T follicular helper cell (primary cell): Measurements from ENCODE around the gene SLC5A5.
A peak's percentile ranks its signal among the peaks of the same experiment; 100 is the strongest.
"Not testable (repeated sequence)": the region's sequence is repeated elsewhere in the genome, so short reads cannot be mapped to it uniquely, and the experiment has no call there.

Source experiments
- DNase-seq: peaks from one replicate; pipeline ENCODE4 v3.0.0-alpha.2; 2020; ENCODE audit warnings: low read depth

SLC5A5 gene

DNA sequence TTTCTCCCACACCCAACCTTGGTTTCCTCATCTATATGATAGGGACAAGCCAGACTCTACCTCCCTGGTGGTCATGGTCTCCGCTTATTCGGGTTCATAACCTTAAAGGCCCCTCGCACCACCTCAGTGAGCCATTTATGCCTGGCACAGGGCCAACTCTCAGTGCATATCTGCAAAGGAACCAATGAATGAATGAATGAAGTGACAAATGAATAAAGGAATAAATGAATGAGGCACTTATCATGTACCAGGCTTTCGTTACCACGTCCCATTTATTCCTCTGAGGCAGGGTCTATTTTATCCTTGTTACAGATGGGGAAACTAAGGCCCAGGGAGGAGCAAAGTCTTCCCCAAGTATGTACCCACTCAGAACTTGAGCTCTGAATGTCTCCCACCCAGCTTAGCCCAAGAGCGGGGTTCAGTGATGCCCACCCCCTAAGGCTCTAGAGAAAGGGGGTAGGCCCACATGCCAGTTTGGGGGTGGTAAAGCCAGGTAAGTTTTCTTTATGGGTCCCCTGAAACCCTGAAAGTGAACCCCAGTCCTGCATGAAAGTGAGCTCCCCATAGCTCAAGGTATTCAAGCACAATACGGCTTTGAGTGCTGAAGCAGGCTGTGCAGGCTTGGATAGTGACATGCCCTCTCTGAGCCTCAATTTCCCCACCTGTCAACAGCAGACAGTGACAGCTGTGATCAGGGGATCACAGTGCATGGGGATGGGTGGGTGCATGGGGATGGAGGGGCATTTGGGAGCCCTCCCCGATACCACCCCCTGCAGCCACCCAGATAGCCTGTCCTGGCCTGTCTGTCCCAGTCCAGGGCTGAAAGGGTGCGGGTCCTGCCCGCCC is 490 bp upstream of the SLC5A5 start:
- DNase-seq, result no peak

DNA sequence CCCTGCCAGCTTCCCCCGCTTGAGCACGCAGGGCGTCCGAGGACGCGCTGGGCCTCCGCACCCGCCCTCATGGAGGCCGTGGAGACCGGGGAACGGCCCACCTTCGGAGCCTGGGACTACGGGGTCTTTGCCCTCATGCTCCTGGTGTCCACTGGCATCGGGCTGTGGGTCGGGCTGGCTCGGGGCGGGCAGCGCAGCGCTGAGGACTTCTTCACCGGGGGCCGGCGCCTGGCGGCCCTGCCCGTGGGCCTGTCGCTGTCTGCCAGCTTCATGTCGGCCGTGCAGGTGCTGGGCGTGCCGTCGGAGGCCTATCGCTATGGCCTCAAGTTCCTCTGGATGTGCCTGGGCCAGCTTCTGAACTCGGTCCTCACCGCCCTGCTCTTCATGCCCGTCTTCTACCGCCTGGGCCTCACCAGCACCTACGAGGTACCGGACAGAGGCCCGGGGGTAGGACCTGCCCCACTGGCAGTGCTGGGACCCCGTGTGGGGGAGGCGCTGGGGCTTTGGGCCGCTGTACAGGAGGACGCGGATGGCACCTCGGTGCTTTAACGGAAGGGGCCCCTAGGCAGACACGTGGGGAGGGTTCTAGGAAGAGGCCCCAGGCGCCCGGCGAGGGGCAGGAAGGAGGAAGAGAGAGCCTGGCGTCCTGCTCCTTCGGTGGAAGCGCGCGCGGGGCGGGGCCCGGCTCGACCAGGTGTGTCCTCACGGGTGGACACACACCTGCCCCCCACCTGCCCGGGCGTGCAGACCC is 681 bp downstream of the SLC5A5 start:
- no peak for DNase-seq

DNA sequence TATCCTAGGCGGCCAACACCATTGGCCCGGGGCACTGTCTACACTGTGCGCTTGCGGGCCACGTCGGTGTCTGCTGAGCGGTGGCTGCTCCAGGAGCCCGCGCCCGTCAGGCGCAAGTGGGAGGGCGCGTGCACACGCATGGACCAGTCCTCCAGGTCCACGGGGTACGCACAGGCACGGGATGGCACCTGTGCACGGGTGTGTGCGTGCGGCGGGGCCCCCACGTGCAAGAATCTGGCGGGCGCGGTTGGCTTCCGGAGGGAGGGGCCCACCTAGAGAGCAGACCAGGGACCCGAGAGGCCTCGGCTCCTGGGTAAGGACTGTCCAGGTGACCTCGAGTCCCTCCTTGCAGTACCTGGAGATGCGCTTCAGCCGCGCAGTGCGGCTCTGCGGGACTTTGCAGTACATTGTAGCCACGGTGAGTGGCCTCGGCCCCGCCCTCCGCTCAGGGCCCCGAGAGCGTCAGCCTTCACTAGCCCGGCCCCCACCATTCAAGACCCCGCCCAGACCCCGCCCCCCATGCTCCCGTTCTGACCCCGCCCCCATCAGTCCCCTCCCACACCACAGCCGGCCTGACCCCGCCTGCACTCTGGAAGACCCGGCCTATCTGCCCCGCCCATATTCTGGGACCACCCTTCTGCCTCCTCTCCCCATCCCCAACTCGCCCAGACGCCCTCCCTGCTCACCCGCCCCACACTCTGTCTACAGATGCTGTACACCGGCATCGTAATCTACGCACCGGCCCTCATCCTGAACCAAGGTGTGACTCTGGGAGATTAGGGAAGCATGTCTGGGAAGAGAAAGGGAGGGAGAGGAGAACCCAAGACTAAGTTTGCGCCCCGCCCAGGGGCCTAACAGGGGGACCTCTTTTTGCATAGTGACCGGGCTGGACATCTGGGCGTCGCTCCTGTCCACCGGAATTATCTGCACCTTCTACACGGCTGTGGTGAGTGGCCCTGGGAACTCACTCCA is 2.3 kb downstream of the SLC5A5 start:
- peak; percentile 59 for DNase-seq

DNA sequence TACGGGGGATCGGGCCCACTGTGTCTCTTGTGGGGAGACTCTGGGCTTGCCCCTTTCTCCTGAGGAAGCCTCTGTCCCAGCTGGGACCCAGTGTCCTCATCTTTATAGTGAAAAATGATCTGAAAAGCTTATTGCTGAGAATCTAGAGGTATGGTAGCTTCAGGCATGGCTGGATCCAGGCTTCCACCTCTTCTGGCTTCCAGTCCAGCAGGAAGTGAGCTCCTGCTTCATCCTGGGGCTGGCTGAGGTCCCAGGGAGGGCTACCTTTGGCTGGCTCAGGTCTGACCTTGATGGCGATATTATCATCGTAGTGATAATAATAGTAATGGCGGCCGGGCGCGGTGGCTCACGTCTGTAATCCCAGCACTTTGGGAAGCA is 3.0 kb downstream of the SLC5A5 start:
- no peak for DNase-seq

DNA sequence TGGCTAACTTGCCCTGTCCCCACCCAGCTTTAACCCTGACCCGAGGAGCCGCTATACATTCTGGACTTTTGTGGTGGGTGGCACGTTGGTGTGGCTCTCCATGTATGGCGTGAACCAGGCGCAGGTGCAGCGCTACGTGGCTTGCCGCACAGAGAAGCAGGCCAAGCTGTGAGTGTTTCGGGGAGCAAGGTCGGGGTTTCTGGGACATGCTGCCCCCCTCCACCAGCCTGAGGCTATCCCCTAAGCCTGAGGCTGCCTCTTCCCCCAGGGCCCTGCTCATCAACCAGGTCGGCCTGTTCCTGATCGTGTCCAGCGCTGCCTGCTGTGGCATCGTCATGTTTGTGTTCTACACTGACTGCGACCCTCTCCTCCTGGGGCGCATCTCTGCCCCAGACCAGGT is 6.0 kb downstream of the SLC5A5 start:
- DNase-seq, result no peak

DNA sequence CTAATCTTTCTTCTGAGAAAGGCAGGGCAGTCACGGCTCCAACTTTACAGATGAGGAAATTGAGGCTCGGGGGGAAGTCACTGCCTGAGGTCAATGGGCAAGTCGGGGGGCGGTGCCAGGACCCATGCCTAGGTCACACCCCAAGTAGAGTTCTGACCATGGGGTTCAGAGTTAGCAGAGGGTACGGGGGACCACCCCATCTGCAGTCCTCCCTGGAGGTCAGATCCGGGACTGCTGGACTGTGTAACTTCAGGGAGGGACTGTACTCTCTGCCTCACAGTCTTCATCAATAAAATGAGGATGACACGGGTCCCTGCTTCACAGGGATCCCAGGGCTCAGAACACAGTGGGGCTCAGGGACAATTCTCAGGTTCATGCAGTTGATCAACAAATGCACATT is 7.7 kb downstream of the SLC5A5 start:
- DNase-seq, result no peak

DNA sequence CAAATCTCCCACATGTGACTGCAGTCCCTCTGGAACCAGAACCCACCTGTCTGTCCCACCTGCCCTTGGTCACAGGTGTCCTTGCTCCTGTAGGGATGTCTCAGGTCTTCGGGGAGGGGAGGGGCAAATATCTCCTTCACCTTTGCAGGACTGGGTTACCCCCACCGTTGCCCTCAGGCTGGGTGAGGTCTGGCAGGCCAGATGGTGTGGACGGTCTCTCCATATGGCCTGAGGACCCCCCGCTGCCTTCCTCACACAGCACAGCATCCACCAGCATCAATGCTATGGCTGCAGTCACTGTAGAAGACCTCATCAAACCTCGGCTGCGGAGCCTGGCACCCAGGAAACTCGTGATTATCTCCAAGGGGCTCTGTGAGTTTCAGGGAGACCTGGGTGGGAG is 10.0 kb downstream of the SLC5A5 start:
- no peak for DNase-seq

DNA sequence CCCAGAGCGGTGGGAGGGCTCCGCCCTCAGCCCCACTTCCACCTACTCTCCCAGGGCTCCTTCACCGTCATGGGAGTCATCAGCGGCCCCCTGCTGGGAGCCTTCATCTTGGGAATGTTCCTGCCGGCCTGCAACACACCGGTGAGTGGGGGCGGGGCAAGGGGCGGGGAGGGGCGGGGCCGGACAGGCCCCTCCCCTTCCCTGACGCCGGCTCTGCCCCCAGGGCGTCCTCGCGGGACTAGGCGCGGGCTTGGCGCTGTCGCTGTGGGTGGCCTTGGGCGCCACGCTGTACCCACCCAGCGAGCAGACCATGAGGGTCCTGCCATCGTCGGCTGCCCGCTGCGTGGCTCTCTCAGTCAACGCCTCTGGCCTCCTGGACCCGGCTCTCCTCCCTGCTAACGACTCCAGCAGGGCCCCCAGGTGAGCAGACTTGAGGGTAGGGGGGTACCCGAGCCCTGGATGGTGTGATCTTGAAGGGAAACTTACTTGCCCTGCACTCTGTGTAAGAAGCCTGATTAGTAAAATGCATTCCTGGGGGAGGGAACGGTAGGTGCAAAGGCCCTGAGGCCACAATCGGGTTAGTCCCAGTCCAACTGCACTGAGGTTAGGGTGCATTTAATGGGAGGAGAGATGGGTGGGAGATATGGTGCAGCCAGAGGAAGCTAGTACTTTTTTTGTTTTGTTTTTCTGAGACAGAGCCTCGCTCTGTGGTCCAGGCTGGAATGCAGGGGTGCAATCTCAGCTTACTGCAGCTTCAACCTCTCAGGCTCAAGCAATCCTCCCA is 12.1 kb downstream of the SLC5A5 start:
- no peak for DNase-seq

DNA sequence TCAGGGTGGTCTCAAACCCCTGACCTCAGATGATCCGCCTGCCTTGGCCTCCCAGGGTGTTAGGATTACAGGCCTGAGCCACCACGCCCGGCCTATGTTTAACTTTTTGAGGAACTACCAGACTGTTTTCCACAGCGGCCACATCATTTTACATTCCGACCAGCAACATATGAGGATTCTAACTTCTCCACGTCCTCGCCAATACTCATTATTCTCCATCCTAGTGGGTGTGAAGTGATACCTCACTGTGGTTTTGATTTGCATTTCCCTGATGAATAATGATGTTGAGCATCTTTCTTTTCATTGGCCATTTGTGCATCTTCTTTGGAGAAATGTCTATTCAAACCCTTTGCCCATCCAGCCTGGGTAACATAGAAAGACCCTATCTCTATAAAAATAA is 14.8 kb downstream of the SLC5A5 start:
- no peak for DNase-seq

DNA sequence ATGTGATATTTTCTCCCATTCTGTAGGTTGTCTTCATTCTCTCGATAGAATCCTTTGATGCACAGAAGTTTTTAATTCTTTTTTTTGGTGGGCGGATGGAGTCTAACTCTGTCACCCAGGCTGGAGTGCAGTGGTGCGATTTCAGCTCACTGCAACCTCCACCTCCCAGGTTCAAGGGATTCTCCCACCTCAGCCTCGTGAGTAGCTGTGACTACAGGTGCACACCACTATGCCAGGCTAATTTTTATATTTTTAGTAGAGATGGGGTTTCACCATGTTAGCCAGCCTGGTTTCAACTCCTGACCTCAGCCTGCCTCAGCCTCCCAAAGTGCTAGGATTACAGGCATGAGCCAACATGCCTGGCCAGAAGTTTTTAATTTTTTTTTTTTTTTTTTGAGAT is 15.5 kb downstream of the SLC5A5 start:
- not testable (repeated sequence) for DNase-seq

DNA sequence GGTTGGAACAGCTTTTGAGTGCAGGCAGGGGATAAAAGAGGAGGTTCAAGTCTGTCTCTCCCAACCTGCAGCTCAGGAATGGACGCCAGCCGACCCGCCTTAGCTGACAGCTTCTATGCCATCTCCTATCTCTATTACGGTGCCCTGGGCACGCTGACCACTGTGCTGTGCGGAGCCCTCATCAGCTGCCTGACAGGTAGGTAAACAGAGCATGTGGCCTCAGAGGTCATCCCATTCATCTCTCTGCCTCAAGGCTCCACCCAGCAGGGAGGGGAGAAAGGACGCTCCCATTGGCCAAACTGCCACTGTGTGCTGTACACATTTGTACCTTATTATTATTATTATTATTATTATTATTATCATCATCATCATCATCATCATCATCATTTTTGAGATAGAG is 16.5 kb downstream of the SLC5A5 start:
- no peak for DNase-seq

DNA sequence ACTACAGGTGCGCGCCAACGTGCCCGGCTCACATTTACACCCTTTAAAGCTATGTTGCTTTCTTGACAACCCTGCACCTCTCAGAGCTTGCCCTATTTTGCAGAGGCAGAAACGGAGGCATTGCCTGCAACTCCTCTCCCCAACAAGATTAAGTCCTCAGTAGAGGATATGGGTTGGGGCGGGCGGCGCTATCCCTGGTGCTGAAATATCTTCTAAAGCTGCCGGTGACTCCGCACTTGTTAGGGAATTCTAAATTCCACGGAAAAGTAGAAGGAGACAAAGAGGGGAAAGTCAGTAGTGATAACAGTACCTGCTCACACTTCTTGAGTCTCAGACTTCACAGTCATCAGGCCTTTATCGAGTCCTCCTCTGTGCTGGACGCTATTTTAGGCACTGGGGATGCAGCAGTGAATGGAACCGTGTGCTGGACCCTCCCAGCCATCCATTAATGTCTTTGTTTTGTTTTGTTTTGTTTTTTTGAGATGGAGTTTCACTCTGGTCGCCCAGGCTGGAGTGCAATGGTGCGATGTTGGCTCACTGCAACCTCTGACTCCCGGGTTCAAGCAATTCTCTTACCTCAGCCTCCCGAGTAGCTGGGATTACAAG is 18.0 kb downstream of the SLC5A5 start:
- DNase-seq, result no peak

DNA sequence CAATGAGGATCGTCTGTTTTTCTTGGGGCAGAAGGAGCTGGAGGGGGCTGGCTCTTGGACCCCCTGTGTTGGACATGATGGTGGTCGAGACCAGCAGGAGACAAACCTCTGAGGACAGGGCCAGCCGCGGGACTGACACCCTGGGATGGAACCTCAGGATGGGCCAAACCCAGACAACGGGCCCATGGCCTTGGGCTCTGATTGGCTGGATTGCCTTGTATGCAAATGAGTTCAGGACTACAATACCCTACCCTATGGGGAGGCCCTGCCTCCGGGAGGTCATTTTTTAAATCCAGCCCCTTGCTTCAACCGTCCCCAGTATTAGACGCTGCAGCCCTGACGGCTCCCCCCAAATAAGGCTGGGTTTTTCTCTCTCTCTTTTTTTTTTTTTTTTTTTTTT is 22.0 kb downstream of the SLC5A5 start:
- DNase-seq, result no peak

DNA sequence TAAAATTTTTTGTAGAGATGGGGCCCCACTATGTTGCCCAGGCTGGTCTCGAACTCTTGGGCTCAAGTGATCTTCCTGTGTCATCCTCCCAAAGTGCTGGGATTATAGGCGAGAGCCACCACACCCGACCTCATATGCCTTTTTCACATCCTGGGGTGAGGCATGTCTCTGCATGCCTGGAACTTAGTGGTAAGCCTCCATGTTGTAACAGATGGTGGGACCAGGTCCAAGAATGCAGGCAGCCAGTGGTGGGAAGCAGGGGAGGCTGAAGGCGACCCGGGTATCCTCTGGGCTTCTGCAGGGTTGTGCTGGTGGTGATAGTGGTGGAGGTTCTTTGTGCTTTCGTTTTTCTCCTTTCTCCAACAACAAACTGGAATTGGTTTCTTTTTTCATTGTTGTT is 31.0 kb downstream of the SLC5A5 start:
- DNase-seq, result no peak

DNA sequence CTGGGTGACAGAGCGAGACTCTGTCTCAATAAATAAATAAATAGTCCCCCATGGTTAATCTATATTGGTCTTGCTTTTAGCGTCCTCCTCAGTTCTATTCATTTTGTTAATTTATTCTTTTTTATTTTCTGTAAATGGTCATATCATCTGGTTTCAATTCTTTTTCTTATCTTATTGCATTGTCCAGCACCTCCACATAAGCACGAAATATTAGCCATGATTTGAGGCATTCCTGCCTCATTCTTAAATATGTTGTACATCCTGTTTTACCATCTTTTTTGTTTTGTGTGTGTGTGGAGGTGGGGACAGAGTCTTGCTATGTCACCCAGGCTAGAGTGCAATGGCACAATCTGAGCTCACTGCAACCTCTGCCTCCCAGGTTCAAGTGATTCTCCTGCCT is 36.5 kb downstream of the SLC5A5 start:
- DNase-seq, result no peak

DNA sequence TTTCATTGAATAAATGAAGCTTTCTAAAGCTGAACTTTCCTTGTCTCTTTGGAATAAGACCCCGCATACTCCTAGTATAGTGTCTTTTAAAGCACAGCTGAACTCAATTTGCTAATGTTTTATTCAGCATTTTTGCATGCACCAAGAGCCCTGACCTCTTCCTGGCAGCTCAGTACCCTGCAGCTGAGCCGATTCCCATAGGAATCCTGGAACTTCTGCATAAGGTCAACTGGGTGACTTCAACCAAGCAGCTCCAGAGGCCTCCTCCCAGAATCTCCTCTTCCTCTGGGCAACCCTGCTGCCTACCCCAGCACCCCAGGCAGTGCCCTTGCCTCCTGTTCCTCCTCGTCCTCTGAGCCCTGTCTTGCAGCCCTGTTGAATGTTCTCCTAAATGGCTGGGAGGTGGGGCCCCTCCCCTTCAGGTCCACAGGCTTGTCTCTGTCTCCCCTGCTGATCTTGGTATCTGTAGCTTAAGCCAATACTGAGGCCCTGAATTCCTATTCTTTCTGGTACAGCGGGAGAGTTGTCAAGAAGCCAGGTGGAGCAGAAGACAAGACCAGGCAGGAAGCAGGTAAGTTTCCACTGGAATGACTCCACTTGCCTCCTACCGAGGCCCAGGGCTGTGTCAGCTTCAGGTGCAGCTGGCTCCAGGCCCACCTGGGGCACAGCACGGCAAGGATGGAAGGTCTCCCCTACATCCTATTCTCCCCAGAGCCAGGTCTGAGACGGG is 37.4 kb downstream of the SLC5A5 start:
- no peak for DNase-seq

DNA sequence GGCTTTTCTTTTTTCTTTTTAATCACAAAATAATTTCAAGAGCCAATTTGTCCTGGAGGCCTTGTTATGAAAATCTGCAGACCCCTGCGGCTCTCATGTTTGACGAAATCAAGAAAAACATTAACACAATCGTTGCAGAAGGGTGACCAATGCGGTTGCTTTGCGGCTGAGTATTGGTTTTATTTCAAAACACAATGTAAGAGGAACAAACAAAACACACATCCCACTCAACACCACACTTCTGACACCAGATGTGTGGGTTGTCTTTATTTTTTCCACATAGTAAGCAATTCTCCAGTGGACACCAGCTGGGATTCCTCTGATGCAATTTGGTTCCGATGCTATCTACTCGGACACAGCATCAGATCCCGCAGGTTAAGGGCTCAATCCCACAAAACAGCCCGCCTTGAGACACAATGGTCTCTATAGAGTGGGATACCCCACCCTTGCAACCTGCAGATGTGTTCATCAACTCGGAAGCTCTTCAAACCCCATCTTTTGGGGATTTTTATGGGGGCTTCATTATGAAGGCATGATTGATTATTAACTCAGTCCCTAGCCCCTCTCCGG is 39.1 kb downstream of the SLC5A5 start:
- no peak for DNase-seq

DNA sequence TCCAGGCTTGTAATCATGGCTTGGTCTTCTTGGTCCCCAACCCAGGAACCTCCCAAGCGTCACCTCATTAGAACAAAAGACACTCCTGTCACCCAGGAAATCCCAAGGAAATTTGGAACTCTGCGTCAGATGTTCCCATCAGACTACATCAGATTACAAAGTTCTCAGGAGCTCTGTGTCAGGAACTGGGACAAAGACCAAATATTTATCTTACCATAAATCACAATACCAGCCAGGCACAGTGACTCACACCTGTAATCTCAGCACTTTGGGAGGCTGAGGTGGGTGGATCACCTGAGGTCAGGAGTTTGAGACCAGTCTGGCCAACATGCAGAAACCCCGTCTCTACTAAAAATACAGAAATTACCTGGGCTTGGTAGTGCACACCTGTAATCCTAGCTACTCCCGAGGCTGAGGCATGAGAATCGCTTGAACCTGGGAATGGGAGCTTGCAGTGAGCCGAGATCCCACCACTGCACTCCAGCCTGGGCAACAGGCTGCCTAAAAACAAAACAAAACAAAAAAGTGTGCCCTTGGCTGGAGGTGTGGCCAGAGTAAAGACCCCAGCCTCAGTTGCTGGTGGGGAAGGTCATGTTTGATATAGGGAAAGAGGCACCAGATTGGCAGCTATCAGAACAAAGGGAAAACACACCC is 44.3 kb downstream of the SLC5A5 start:
- DNase-seq, result no peak

DNA sequence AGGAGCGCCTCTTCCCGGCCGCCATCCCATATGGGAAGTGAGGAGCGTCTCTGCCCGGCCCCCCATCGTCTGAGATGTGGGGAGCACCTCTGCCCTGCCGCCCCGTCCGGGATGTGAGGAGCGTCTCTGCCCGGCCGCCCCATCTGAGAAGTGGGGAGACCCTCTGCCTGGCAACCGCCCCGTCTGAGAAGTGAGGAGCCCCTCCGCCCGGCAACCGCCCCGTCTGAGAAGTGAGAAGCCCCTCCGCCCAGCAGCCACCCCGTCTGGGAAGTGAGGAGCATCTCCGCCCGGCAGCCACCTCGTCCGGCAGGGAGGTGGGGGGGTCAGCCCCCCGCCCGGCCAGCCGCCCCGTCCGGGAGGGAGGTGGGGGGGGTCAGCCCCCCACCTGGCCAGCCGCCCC is 46.4 kb downstream of the SLC5A5 start:
- not testable (repeated sequence) for DNase-seq
